SW480 (cell line): ENCODE measurements around the gene STIM1.
"Not testable (repeated sequence)": the region's sequence is repeated elsewhere in the genome, so short reads cannot be mapped to it uniquely, and the experiment has no call there.

Source experiments
- DNase-seq: peaks from one replicate; pipeline ENCODE4 v3.0.0-alpha.2; 2016; ENCODE audit warnings: low spot score

Gene STIM1

DNA sequence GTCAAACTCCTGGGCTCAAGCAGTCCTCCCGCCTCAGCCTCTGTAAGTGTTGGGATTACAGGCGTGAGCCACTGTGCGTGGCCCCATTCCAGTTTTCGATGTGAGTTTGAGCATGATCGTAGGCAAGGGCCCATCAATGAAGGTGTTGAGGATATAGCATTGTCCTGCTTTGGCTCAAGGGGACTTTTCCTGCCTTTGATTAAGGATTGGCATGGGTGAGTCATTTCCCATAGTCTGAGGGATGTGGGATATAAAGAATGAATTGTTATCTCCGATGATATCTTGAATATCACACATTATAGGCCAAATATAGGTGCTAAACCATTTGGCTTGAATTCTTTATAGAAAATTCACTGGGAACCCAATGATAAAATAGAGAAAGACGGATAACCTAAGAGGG lies 30.4 kb downstream of the STIM1 start:
- peak; percentile 81 for DNase-seq

DNA sequence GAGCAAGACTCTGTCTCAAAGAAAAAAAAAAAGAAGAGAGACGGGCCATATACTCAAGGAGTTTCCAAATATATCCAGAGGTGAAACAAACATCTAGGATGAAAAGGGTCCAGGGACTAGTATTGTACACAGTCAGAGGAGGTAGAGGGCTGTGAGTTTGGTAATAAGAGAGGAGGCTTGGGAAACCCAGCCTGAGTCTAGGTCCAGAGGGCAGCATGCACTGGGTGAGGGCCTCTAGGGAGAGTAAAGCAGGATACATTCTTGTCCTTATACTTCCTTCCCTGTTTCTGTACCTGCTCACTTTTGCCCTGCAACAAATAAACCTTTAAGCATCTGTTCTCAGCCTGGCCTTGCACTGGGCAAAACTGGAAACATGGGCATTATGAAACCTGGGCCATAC lies 31.5 kb downstream of the STIM1 start:
- DNase-seq: no peak

DNA sequence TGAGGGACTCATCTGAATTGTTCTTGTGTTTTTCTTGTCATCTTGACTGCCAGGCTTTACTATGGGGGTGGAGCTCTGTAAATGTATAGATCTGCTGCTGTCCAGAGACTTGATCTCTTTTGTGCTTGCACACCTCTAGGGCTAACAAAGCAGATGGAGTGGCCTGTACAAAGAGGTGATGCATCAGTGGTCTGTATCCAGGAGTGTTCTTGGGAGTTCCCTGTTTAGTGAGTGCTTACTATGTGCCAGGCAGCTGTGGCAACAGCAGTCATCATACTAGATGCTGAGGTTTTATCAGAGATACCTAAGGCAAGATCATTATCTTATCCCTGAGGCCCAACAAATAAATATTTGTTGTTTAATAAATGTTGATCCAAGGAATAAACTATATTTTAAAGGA lies 33.4 kb downstream of the STIM1 start:
- no peak for DNase-seq

DNA sequence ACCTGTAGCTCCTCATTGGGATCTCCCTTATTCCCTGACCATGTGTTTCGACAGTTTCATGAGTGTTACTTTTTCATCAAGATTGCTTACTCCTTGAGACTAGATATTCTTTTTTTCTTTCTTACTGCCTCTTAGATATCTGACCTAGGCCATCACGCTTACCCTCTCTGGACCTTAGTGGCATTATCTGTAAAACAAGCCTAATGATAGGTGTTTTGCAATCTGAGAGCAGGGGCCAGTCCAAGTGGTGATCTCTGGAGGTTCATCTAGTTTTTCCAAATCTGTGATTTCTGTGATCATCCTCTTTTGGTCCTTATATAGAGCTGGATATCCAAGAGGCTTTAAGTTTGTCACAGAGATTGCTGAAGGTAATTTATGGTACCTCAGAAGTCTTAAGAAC lies 34.5 kb downstream of the STIM1 start:
- DNase-seq: no peak

DNA sequence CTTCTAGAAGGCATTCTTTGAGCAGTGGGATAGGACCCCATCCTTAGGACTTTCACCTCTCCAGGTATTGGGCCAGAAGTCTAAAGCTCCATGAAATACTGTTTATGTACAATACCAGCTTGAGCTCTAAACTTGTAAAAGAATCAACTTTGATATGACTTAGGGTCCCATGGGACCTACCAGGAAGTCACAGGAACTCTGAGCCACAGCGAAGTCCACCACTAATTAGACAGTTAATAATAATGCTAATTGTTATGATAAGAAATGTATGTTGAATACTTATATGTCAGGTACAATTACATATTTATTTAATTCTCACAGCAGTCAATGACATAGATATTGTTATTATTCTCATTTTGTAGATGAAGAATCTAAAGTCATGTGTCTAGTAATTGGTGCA lies 35.3 kb downstream of the STIM1 start:
- no peak for DNase-seq

DNA sequence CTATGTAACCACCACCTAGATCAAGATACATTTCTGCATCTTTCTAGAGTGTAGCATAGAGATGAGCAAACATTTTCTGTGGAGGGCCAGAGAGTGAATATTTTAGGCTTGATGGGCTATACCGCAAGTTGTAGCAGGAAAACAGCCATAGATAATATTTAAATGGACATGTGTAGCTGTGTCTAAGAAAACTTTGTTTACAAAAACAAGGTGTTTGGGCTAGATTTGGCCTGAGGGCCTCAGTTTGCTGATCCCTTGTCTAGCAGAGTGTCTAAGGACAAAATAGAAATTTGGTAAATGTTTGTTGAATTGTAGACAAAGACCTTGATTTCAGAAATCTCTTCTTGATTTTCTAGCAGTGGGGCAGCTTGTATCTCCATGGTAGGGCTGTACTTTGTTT lies 36.3 kb downstream of the STIM1 start:
- no peak for DNase-seq

DNA sequence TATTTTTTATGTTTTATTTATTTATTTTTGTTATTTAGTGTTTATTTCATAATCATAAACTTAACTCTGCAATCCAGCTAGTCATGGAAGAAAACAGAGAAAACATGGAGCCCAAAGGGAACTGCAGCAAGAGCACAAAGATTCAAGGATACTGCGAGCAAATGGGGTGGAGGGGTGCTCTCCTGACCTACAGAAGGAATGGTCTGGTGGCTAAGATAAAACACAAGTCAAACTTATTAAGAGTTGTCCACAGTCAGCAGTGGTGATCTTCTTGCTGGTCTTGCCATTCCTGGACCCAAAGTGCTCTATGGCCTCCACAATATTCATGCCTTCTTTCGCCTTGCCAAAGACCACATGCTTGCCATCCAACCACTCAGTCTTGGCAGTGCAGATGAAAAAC lies 36.7 kb downstream of the STIM1 start:
- DNase-seq: no peak

DNA sequence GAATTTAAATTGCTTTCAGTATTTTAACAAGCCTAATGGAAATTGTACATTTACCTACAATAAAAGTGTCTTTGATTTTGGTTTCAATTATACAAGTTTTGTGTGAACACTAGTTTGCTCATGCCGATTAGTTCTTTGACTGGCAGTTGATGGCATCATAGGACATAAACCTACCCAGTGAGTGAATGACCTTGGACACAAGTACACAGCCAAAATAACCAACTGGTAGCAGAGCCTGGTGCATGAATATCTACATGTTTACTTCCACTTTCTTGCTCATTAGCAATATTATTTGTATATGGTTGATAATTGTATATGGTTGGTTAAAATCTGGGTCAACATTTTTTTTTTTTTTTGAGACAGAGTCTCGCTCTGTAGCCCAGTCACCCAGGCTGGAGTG lies 37.8 kb downstream of the STIM1 start:
- DNase-seq: no peak

DNA sequence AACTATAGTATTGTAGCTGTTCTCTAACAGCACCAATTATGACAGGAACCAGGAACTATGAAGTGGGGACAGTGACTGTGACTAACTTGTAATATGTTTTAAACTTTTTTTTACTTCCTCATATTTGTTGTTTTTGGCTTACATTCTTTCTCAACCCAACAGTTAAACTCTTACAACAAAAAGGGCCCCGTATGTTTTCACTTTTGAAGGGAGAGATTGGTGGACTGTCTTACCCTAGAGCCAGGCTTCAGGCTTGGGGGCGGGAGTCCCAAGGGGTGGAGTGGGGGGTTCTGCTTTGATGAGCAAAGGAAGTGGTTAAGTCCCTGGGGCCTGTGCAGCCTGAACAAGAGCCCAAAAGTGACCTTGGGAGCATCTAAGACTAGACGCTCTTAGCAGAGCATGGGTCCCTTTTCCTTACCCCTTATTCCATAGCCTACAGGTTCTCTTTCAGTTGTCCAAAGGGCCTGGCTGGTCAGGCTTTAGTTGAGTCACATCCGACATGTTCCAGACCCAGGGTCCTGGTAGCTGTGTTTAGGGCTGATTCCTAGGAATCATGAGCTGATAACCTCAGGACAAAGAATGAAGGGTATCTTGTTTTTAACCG lies 38.8 kb downstream of the STIM1 start:
- no peak for DNase-seq

DNA sequence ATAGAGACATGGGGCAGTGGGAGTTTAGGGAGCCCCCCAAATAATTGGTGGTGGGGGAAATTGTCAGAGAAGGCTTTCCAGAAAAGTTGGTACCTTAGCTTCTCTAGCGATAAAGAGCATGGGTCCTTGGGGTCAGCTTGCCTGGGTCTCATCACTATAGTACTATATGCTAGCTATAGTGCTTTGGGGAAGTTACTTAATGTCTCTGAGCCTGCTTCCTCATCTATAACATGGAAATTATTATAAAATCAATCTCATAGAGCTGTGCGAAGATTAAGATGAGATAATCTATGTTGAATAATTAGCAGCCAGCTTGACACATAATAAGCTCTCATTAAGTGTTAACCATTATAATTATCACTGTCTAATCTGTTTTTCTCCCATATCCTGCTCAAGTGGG lies 41.2 kb downstream of the STIM1 start:
- DNase-seq: no peak

DNA sequence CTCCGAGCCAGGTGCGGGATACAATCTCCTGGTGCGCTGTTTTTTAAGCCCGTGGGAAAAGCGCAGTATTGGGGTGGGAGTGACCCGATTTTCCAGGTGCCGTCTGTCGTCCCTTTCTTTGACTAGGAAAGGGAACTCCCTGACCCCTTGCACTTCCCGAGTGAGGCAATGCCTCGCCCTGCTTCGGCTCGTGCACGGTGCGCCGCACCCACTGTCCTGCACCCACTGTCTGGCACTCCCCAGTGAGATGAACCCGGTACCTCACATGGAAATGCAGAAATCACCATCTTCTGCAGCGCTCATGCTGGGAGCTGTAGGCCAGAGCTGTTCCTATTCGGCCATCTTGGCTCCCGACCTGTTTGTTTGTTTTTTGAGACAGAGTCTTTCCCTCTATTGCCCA lies 44.8 kb downstream of the STIM1 start:
- DNase-seq: not testable (repeated sequence)

DNA sequence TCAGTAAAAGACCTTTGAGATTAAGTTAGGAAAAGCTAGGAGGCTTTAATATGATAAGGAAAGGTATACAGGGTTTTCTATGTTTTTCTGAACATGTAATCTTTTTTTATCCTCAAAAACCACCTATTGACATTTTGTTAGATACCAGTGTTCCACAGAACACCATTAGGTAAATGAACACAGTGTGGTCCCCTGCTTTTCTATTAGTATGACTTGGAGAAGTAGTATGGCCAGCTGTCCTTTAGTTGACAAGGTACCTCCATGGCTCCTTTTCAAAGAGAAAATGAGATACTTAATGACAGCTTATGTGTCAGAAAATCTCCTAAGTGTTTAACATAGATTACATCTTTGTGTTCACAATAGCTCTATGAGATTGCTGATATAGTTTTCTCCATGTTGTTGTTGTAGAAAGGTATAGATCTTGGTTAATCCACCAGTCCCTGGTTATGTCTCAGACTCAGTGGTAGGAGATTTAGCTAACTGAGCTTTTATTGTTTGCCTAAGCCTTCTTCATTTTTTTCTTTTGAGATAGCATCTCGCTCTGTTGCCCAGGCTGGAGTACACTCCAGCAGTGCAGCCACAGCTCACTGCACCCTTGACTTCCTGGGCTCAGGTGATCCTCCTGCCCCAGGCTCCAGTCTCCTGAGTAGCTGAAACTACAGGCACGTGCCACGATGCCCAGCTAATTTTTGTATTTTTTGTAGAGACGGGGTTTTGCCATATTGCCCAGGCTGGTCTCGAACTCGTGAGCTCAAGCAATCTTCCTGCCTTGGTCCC lies 46.0 kb downstream of the STIM1 start:
- no peak for DNase-seq

DNA sequence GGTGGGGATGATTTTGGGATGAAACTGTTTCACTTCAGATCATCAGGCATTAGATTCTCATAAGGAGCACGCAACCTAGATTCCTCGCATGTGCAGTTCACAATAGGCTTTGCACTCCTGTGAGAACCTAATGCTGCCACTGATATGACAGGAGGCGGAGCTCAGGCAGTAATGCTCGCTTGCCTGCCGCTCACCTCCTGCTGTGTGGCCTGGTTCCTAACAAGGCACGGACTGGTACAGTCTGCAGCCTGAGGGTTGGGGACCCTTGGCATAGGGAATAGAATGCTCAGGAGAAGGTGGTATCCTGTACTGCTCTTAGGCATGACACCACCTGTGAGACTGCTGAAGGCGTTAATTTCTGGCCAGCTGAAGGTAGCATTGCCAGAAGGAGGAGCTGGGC lies 47.0 kb downstream of the STIM1 start:
- no peak for DNase-seq

DNA sequence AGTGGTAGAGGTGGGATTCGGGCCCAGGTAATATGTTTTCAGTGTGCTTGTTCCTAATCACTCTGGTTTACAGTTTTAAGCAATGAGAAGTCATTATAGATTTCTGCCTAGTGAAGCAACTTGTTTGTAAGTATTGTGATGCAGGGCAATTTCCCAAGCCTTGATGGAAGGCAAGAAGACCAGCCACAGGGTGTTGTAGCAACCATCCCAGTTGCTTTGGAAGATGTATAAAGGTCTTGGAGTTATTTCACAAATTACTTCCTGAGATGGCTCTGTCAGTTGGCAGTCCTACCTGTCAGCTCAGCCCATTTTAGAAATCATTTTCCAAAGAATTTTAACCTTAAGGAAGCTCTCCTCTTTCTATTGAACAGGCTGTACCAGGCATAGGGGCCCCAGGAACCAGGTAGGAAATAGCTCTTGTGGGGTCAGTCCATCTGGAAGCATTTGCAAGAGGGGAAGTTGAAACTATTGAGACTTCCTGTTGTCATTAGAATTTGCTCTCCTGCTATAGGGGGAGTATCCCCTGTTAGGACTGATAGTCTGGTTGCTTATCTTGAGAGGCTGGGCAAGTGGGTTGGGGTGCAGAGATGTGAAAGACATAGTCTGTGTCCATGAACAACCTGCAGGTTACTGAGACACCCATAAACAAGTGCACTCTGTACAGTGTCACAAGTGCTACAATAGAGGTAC lies 47.9 kb downstream of the STIM1 start:
- no peak for DNase-seq

DNA sequence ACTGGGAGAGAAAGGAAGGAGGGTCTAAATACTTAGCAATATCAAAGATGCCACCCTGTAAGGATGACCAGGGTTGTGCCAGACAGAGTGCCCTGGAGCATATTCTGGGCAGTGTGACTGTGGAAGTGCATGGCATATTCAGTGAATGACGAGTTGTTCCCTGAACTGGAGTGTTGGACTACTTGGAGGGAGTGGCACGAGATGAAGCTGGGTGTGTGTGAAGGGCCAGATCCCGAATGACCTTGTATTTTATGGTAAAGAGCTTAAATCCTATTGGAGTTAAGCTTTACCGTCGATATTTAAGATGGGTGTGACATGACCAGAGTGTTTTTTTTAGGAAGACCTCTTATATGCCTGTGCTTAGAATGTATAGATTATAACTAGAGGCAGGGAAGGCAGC lies 48.8 kb downstream of the STIM1 start:
- peak; percentile 66 for DNase-seq

DNA sequence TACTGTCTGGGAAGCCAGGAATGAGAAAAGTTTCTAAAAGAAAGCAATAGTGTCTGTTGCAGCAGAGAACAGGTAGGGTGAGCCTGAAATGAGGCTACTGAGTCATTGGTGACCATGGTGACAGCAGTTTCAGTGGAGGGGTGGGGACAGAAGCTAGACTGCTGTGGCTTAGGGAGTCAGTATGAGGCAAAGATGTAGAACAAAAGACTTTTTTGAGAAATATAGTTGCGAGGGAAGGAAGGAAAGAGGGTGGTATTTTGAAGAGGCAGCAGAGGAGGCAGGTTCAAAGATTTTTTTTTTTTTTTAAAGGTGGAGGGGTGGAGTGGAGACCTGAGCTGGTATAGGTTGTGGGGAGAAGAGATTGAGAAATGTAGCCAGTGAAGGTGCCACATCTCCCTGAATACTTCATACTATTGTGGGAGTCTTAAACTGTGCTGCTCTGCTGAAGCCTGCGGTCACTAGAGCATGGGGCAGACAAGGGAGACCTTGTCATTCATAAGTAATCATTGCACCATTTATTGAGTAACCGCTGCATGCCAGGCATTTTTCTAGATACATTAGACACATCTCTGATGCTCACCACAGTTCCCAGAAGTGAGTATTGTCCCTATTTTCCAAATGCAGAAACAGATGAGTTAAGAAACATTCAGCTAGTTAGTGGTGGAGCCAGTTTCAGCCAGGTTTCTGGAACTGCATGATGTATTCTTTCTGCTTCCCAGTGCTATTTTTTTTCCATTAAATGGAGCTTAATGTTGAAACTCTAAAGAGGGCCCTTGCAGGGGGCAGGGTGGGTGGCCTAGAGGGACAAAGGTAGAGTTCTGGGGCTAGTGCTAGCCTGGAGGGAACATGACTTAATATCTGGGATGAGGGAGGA lies 49.9 kb downstream of the STIM1 start:
- peak; percentile 95 for DNase-seq

DNA sequence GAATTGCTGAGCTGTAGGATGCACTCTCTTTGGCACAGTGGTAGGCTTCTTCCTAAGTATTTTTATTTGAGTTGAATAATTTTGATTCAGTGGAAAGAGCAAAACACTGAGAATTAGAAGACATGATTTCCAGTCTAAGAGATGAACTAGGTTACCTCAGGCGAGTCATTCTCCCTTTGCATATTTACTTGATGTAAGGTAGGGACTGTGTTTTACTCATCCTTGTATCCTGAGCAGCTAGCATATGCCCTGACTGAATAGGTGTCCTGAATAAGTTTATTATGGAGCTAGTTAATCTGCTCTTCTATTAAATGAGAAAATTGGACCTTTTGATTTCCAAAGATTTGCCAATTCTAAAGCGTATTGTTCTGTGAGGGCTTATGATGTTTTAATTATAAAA lies 50.7 kb downstream of the STIM1 start:
- DNase-seq: peak; percentile 34

DNA sequence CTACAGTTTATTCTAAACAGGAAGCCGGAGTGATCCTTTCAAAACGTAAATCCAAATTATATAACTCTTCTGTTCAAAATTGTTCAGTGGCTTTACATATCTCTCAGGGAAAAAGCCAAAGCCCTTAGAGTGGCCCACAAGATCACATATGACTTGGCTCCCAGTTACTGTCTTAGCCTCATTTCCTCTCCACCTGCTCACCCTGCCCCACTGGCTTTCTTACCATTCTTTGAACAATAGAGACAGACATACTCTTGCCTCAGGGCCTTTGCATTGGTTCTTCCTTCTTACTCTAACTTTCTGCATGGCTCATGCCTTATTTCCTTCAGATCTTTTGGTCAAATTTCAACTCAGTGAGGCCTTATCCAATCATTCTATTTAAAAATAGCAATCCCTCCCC lies 52.1 kb downstream of the STIM1 start:
- DNase-seq: no peak

DNA sequence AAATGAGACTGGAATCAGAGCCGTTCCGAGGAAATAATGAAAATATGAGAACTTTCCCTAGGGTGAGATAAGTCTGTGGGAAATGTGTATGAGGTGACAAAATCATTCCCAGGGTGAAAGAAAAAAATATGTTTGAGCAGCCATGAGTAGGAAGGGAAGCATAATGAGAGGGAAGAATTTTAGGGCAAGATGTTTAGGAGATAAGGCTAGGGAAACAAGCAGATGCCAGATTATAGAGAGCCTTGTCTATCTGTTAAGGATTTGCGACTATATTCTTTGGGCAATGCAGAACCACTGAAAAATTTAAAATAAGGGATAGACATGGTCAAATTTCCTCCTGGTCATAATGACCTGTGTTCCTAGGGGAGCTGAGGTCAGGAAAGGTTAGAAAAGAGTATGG lies 54.4 kb downstream of the STIM1 start:
- no peak for DNase-seq

DNA sequence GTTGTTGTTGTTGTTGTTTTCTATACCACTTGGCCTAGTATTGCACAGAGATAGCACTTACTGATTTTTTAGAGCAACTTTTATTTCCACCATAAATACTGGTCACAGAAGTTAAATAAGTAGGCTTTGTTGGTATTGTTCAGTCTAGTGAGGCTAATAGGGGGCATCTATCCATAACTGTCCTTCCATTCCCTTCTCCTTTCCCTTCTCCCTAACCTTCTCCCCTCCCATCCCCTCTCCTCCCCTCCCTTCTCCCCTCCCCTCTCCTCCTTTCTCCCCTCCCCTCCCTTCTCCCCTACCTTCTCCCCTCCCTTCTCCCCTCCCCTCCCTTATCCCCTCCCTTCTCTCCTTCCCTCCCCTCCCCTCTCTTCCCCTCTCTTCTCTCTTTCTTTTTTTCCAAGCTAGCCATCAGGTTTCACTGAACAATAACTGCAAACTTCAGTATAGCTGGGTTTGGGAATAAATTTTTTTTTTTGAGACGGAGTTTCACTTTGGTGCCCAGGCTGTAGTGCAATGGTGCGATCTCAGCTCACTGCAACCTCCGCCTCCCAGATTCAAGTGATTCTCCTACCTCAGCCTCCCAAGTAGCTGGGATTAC lies 56.5 kb downstream of the STIM1 start:
- no peak for DNase-seq

DNA sequence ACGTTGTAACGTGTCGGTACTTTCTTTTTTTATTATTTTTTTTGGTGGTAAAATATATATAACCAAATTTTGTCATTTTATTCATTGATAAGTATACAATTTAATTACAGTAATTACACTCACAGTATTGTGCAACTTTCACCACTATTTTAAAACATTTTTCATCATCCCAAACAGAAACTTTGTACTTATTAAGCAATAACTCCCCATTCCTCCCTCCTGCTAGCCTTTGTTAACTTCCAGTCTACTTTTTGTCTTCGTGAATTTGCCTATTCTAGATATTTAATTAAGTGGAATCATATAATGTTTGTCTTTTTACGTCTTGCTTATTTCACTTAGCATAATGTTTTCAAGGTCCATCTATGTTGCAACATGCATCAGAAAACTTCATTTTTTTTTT lies 58.5 kb downstream of the STIM1 start:
- DNase-seq: no peak

DNA sequence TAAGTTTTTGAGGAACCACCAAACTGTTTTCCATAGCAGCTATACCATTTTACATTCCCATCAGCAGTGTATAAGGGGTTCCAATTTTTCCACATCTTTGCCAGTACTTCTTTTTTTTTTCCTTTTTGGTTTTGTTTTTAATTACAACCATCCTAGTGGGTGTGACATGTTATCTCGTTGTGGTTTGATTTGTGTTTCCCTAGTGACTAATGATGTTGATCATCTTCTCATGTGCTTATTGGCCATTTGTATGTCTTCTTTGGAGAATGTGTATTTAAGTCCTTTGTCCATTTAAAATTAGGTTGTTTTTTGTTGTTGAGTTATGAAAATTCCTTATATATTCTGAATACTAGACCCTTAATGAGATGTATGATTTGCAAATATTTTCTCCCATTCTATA lies 59.3 kb downstream of the STIM1 start:
- no peak for DNase-seq
